B cell (primary cell): ENCODE data around the gene WFDC2. TPM values are rescaled to one million over a fixed set of nuclear protein-coding genes. Genes with fewer than 3 reads are reported as not detected.

Experiments used
- ATAC-seq: fragments of 200-7000 bp; cut with Tn5 transposase; one replicate; pipeline ENCODE4 v1.10.0; 2021; ENCODE audit warnings: low read depth, mild to moderate bottlenecking, moderate number of reproducible peaks, moderate library complexity
- CTCF ChIA-PET: fragments of 350-600 bp; sonication (Branson Sonifier 250); formaldehyde crosslinking; loops from one replicate; lab custom pipeline; 2021; ENCODE audit warnings: antibody characterized with exemption, inconsistent platforms; lab: Charles Lee
- POLR2A ChIA-PET: fragments of 350-600 bp; sonication (Branson Sonifier 250); formaldehyde crosslinking; loops from one replicate; lab custom pipeline; 2021; ENCODE audit warnings: antibody characterized with exemption; lab: Charles Lee
- DNase-seq: peaks from one replicate; pipeline ENCODE4 v3.0.0; 2013
- H2AFZ ChIP-seq: 2 replicates; pipeline ENCODE4 v1.6.1; 2012; ENCODE audit warnings: mild to moderate bottlenecking, low read depth, low read length; ENCODE audit not compliant: insufficient read depth, poor library complexity, severe bottlenecking
- H3K27ac ChIP-seq, 2 donors: 1 replicate in 1 of 2; 2 replicates in 1 of 2; pipeline ENCODE4 v1.5.1; 2012 to 2013; ENCODE audit warnings: low read length in 2 of 2, mild to moderate bottlenecking in 2 of 2, moderate library complexity in 1 of 2
- H3K27me3 ChIP-seq, 4 experiments: fragments of 200-600 bp in 1 of 4; sonication (generic) in 1 of 4; replicated peaks in 1 of 4; 1 replicate in 2 of 4; 2 replicates in 2 of 4; pipeline versions ENCODE4 v1.6.1 to v1.7.0; 2013 to 2016; ENCODE audit warnings: low read length in 3 of 4, mild to moderate bottlenecking in 2 of 4, mixed read lengths in 1 of 4, moderate library complexity in 1 of 4; ENCODE audit not compliant: insufficient read depth in 4 of 4, control insufficient read depth in 3 of 4; ENCODE audit errors: control extremely low read depth in 1 of 4
- H3K36me3 ChIP-seq, 2 experiments: replicated peaks in 1 of 2; 1 replicate in 1 of 2; 2 replicates in 1 of 2; pipeline versions ENCODE4 v1.6.1 to v1.7.1; 2013; ENCODE audit warnings: low read length in 1 of 2; ENCODE audit not compliant: insufficient read depth in 2 of 2, control insufficient read depth in 1 of 2; ENCODE audit errors: control extremely low read depth in 1 of 2, extremely low read depth in 1 of 2
- H3K4me1 ChIP-seq, 2 donors: fragments of 200-600 bp in 1 of 2; sonication (generic) in 1 of 2; 1 replicate in 1 of 2; 2 replicates in 1 of 2; pipeline versions ENCODE4 v1.5.1 to v1.6.1; 2013 to 2017; ENCODE audit warnings: low read length in 2 of 2; ENCODE audit not compliant: control insufficient read depth in 2 of 2, insufficient read depth in 2 of 2
- H3K4me2 ChIP-seq: replicated peaks from 2 replicates; pipeline ENCODE3; 2012; ENCODE audit warnings: mild to moderate bottlenecking, low read depth, low read length; ENCODE audit not compliant: poor library complexity, severe bottlenecking
- H3K4me3 ChIP-seq, 5 experiments: fragments of 200-600 bp in 1 of 5; sonication (generic) in 1 of 5; 1 replicate in 3 of 5; 2 replicates in 2 of 5; pipeline versions ENCODE4 v1.5.1 to v1.7.0; 2011 to 2016; ENCODE audit warnings: low read length in 4 of 5, mild to moderate bottlenecking in 4 of 5, low read depth in 2 of 5, control low read depth in 1 of 5, moderate library complexity in 1 of 5; ENCODE audit not compliant: insufficient read depth in 1 of 5; ENCODE audit errors: control extremely low read depth in 1 of 5, extremely low read depth in 1 of 5
- H3K79me2 ChIP-seq: fragments of 200-600 bp; sonication (generic); one replicate; pipeline ENCODE4 v1.6.0; 2016; ENCODE audit warnings: low read length; ENCODE audit not compliant: control insufficient read depth, insufficient read depth
- H3K9ac ChIP-seq: fragments of 200-600 bp; sonication (generic); 2 replicates; pipeline ENCODE4 v1.6.1; 2017; ENCODE audit warnings: mild to moderate bottlenecking, low read length, moderate library complexity
- H3K9me3 ChIP-seq, 3 donors: one replicate each; pipeline versions ENCODE4 v1.6.1 to v1.7.1; 2013; ENCODE audit warnings: low read length in 2 of 3; ENCODE audit not compliant: control insufficient read depth in 2 of 3, insufficient read depth in 1 of 3; ENCODE audit errors: control extremely low read depth in 1 of 3
- H4K20me1 ChIP-seq: 2 replicates; pipeline ENCODE4 v1.6.0; 2012; ENCODE audit warnings: mild to moderate bottlenecking, low read length; ENCODE audit not compliant: insufficient read depth, control insufficient read depth, poor library complexity, severe bottlenecking
- H3K27ac Mint-ChIP-seq: one replicate; pipeline ENCODE4 v1.8.0; 2021; ENCODE audit warnings: mixed read lengths
- H3K27me3 Mint-ChIP-seq: one replicate; pipeline ENCODE4 v1.8.0; 2021; ENCODE audit warnings: mixed read lengths
- H3K4me1 Mint-ChIP-seq: one replicate; pipeline ENCODE4 v1.8.0; 2021; ENCODE audit warnings: mixed read lengths
- H3K4me3 Mint-ChIP-seq: one replicate; pipeline ENCODE4 v1.8.0; 2021; ENCODE audit warnings: mixed read lengths
- H3K9me3 Mint-ChIP-seq: one replicate; pipeline ENCODE4 v1.8.0; 2022; ENCODE audit warnings: mixed read lengths; ENCODE audit not compliant: insufficient read depth
- CTCF ChIP-seq: fragments of 200-600 bp; IDR thresholded peaks from one replicate; pipeline ENCODE4 v1.8.0; 2022; ENCODE audit warnings: antibody characterized with exemption, mild to moderate bottlenecking
- EZH2 ChIP-seq: IDR thresholded peaks from 2 replicates; pipeline ENCODE4 v1.6.1; 2012; ENCODE audit warnings: borderline replicate concordance, low read depth, mild to moderate bottlenecking, moderate library complexity, low read length; ENCODE audit not compliant: insufficient read depth, poor library complexity, severe bottlenecking
- WGBS: methylation state at CpG from one replicate; pipeline ENCODE4 v1.1.5; 2013; ENCODE audit warnings: missing lambda C conversion rate; ENCODE audit not compliant: insufficient coverage; 5-methylcytosine and 5-hydroxymethylcytosine counted together
- intact Hi-C: fragments of 100-400 bp; cut with micrococcal nuclease; formaldehyde crosslinking; loops from one replicate; pipeline ENCODE4 v1.10.0; 2022
- polyA plus RNA-seq: library from polyadenylated mRNA; depleted of rRNA; stranded (reverse); fragments of >200 nt; gene quantifications from 2 replicates; pipeline ENCODE4 v1.2.3, GENCODE V29; 2012
- total RNA-seq, 2 donors: library from RNA; stranded (reverse); fragments of 120-200 nt in 1 of 2; gene quantifications; 1 replicate in 1 of 2; 2 replicates in 1 of 2; pipeline versions ENCODE4 v1.2.3 to v1.2.4, GENCODE V29; 2013 to 2022

The WFDC2 gene
- total and polyA plus RNA-seq, 2 donors (not counting 1 experiment from before 2014, with no cell fraction given): 0.81 TPM; not detected in 1

- no peaks in the 10 kb centered on the region for H3K9me3 Mint-ChIP-seq
- CTCF ChIA-PET: no interaction called here
- H3K4me1 ChIP-seq: no peaks in the 10 kb centered on the region
- no peak overlapping the region for H3K4me2 ChIP-seq
- DNase-seq (no peak), ATAC-seq (no peak)
- TF ChIP-seq CTCF (no peak), EZH2 (no peak)
- peaks cover 42% of the 10 kb centered on the region for H3K27me3 Mint-ChIP-seq
- no peak overlapping the region for H3K4me3 Mint-ChIP-seq
- no peak overlapping the region for H3K27ac Mint-ChIP-seq
- no peaks in the 10 kb centered on the region for H4K20me1 ChIP-seq
- 100% methylated on average over 1 of the region's 3 CpGs for WGBS
- intact Hi-C loops: no loop called here
- no peaks in the 10 kb centered on the region for H3K79me2 ChIP-seq
- H3K27ac ChIP-seq: no peak overlapping the region
- H3K4me1 Mint-ChIP-seq: no peaks in the 10 kb centered on the region
- H3K36me3 ChIP-seq: no peaks in the 10 kb centered on the region
- no peak overlapping the region for H3K9ac ChIP-seq
- no peak overlapping the region for H2AFZ ChIP-seq
- H3K9me3 ChIP-seq: no peaks in the 10 kb centered on the region
- no peak overlapping the region for H3K4me3 ChIP-seq
- H3K27me3 ChIP-seq: peaks cover 0 to 9% (median 4%) of the 10 kb centered on the region in 4 experiments
- POLR2A ChIA-PET: no interaction called here
Measured at GRCh38 chr20:45496166-45496565, 26.6 kb downstream of the WFDC2 start.

- Mint-ChIP-seq H3K27me3 (peaks cover 44% of the 10 kb centered on the region), H3K9me3 (no peaks in the 10 kb centered on the region), H3K4me1 (no peaks in the 10 kb centered on the region), H3K4me3 (no peak overlapping the region), H3K27ac (no peak overlapping the region)
- Histone ChIP-seq H3K9ac (no peak overlapping the region), H3K4me3 (no peak overlapping the region), H4K20me1 (no peaks in the 10 kb centered on the region), H2AFZ (no peak overlapping the region), H3K27ac (no peak overlapping the region), H3K4me1 (no peaks in the 10 kb centered on the region), H3K79me2 (no peaks in the 10 kb centered on the region), H3K36me3 (no peaks in the 10 kb centered on the region), H3K9me3 (no peaks in the 10 kb centered on the region), H3K4me2 (no peak overlapping the region), H3K27me3 (peaks cover 0 to 9% (median 5%) of the 10 kb centered on the region in 4 experiments)
- intact Hi-C loops: no loop called here
- TF ChIP-seq EZH2 (no peak), CTCF (no peak)
- CTCF ChIA-PET: no interaction called here
- POLR2A ChIA-PET: no interaction called here
- DNase-seq: no peak
- WGBS: 100% methylated on average over 1 of the region's 3 CpGs
- no peak for ATAC-seq
Measured at GRCh38 chr20:45497971-45498494, 28.5 kb downstream of the WFDC2 start.
